GM12864 (cell line): Measurements from ENCODE around the gene RAB3B.

ENCODE experiments used
- DNase-seq: peaks from one replicate; pipeline ENCODE4 v3.0.0-alpha.2; 2011; ENCODE audit warnings: low read depth
- H3K4me3 ChIP-seq: 2 replicates; pipeline ENCODE4 v1.5.1; 2011; ENCODE audit warnings: mild to moderate bottlenecking, low read depth, low read length, control low read depth
- TF ChIP-seq, protein P1 (sequence below): IDR thresholded peaks from 2 replicates; pipeline ENCODE4 v1.5.1; 2011; ENCODE audit warnings: low read depth, mild to moderate bottlenecking, moderate library complexity, low read length, control low read depth, inconsistent platforms; ENCODE audit errors: missing control alignments

RAB3B gene, protein sequence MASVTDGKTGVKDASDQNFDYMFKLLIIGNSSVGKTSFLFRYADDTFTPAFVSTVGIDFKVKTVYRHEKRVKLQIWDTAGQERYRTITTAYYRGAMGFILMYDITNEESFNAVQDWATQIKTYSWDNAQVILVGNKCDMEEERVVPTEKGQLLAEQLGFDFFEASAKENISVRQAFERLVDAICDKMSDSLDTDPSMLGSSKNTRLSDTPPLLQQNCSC

GRCh38 chr1:51990478-51990965 is at the start of gene RAB3B:
Gene RAB3B, minus strand, starts transcription at chr1:51990700. Its CDS starts 13,583 bp downstream, at chr1:51977117.
- TF ChIP-seq, protein P1, sequence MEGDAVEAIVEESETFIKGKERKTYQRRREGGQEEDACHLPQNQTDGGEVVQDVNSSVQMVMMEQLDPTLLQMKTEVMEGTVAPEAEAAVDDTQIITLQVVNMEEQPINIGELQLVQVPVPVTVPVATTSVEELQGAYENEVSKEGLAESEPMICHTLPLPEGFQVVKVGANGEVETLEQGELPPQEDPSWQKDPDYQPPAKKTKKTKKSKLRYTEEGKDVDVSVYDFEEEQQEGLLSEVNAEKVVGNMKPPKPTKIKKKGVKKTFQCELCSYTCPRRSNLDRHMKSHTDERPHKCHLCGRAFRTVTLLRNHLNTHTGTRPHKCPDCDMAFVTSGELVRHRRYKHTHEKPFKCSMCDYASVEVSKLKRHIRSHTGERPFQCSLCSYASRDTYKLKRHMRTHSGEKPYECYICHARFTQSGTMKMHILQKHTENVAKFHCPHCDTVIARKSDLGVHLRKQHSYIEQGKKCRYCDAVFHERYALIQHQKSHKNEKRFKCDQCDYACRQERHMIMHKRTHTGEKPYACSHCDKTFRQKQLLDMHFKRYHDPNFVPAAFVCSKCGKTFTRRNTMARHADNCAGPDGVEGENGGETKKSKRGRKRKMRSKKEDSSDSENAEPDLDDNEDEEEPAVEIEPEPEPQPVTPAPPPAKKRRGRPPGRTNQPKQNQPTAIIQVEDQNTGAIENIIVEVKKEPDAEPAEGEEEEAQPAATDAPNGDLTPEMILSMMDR, result no peak
- DNase-seq, result no peak
- H3K4me3 ChIP-seq, result peak within 1 kb of the TSS; percentile 43

DNA sequence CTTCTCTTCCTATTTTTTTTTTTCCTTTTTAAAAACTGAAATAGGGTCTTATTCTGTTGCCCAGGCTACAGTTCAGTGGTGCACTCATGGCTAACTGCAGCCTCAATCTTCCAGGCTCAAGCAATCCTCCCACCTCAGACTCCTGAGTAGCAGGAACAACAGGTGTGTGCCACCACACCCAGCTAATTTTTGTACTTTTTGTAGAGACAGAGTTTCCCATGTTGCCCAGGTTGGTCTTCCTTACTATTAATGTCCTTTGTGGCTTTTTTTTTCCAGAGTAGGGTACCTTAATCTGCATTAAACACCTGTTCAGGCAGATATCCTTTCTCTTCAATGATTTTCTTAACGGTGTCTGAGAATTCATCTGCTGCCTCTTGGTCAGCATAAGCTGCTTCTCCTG is 47.4 kb upstream of the RAB3B start:
- TF ChIP-seq, protein P1, result no peak
- no peak overlapping the region for H3K4me3 ChIP-seq
- DNase-seq, result no peak

DNA sequence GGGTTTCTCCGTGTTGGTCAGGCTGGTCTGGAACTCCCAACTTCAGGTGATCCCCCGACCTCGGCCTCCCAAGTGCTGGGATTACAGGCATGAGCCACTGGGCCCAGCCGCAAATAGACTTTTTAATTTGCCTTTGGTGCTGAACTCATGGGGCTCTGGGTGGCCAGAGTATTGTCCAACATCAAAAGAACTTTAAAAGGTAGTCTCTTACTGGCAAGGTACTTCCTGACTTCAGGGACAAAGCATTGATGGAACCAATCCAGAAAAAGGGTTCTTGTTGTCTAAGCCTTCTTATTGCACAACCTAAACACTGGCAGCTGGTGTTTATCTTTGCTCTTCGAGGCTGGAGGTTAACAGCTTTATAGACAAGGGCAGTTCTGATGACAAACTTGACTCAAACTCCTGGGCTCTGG is 46.9 kb upstream of the RAB3B start:
- H3K4me3 ChIP-seq, result no peak overlapping the region
- TF ChIP-seq, protein P1, result no peak
- no peak for DNase-seq

GRCh38 chr1:52034050-52034384 is 43.5 kb upstream of the RAB3B start:
- TF ChIP-seq, protein P1, result no peak
- DNase-seq, result no peak
- H3K4me3 ChIP-seq, result no peak overlapping the region; the same call in 1 of the 2 replicates

- TF ChIP-seq, protein P1, result no peak
- DNase-seq, result peak; percentile 87
- H3K4me3 ChIP-seq, result peak within 1 kb of the TSS; percentile 74
Measured at GRCh38 chr1:52033190-52034049, 42.9 kb upstream of the RAB3B start, which contains the start of gene KTI12. Gene KTI12, minus strand, starts transcription at chr1:52033810. Its CDS starts 49 bp downstream, at chr1:52033761.

- no peak for DNase-seq
- TF ChIP-seq, protein P1, result no peak
- H3K4me3 ChIP-seq, result peak overlapping the region; percentile 74
Measured at GRCh38 chr1:52032785-52033131, 42.3 kb upstream of the RAB3B start.
